ENCODE results near the gene DNM1L.

DNM1L gene

GRCh38 chr12:32679091-32679919, at the start of gene DNM1L:
DNM1L (plus strand) TSS chr12:32679301; CDS start chr12:32679364, 63 bp downstream.
- DNase-seq (ENCODE audit: low read depth in 1 of 2, low spot score in 1 of 2), result peak; percentile 81 to 86

GRCh38 chr12:32641287-32641901, 37.7 kb upstream of the DNM1L start:
- no peak for DNase-seq (ENCODE audit: low read depth in 1 of 2, low spot score in 1 of 2)

GRCh38 chr12:32644431-32644830, 34.7 kb upstream of the DNM1L start:
- DNase-seq (ENCODE audit: low read depth in 1 of 2, low spot score in 1 of 2), result no peak

GRCh38 chr12:32647275-32647674, 31.8 kb upstream of the DNM1L start:
- no peak for DNase-seq (ENCODE audit: low read depth in 1 of 2, low spot score in 1 of 2)

GRCh38 chr12:32650508-32650907, 28.6 kb upstream of the DNM1L start:
- no peak for DNase-seq (ENCODE audit: low read depth in 1 of 2, low spot score in 1 of 2)

GRCh38 chr12:32651151-32651955, 27.7 kb upstream of the DNM1L start:
- no peak for DNase-seq (ENCODE audit: low read depth in 1 of 2, low spot score in 1 of 2)

GRCh38 chr12:32651956-32652210, 27.2 kb upstream of the DNM1L start:
- DNase-seq (ENCODE audit: low read depth in 1 of 2, low spot score in 1 of 2), result no peak

GRCh38 chr12:32659908-32660440, 19.1 kb upstream of the DNM1L start:
- no peak for DNase-seq (ENCODE audit: low read depth in 1 of 2, low spot score in 1 of 2)

- no peak for DNase-seq (ENCODE audit: low read depth in 1 of 2, low spot score in 1 of 2)
These were observed 17.4 kb upstream of the DNM1L start for GRCh38 chr12:32661706-32662105.

- no peak for DNase-seq (ENCODE audit: low read depth in 1 of 2, low spot score in 1 of 2)
These were observed 16.4 kb upstream of the DNM1L start for GRCh38 chr12:32662665-32663064.

GRCh38 chr12:32666018-32666417, 13.1 kb upstream of the DNM1L start:
- DNase-seq (ENCODE audit: low read depth in 1 of 2, low spot score in 1 of 2), result no peak

GRCh38 chr12:32669584-32669983, 9.5 kb upstream of the DNM1L start:
- DNase-seq (ENCODE audit: low read depth in 1 of 2, low spot score in 1 of 2), result no peak

GRCh38 chr12:32671930-32672780, 6.9 kb upstream of the DNM1L start:
- DNase-seq (ENCODE audit: low read depth in 1 of 2, low spot score in 1 of 2), result no peak

- no peak for DNase-seq (ENCODE audit: low read depth in 1 of 2, low spot score in 1 of 2)
These were observed 778 bp downstream of the DNM1L start for GRCh38 chr12:32679920-32680237.

- no peak for DNase-seq (ENCODE audit: low read depth in 1 of 2, low spot score in 1 of 2)
These were observed 1.7 kb downstream of the DNM1L start for GRCh38 chr12:32680787-32681186.

- DNase-seq (ENCODE audit: low read depth in 1 of 2, low spot score in 1 of 2), result no peak
These were observed 2.2 kb downstream of the DNM1L start for GRCh38 chr12:32681272-32681671.

GRCh38 chr12:32686340-32686739, 7.2 kb downstream of the DNM1L start:
- no peak for DNase-seq (ENCODE audit: low read depth in 1 of 2, low spot score in 1 of 2)

GRCh38 chr12:32688786-32689185, 9.7 kb downstream of the DNM1L start:
- no peak for DNase-seq (ENCODE audit: low read depth in 1 of 2, low spot score in 1 of 2)

GRCh38 chr12:32690927-32691326, 11.8 kb downstream of the DNM1L start:
- DNase-seq (ENCODE audit: low read depth in 1 of 2, low spot score in 1 of 2), result no peak

- DNase-seq (ENCODE audit: low read depth in 1 of 2, low spot score in 1 of 2), result no peak
These were observed 13.3 kb downstream of the DNM1L start for GRCh38 chr12:32692358-32692757.

GRCh38 chr12:32693036-32693435, 13.9 kb downstream of the DNM1L start:
- no peak for DNase-seq (ENCODE audit: low read depth in 1 of 2, low spot score in 1 of 2)
